GM19463 (cell line): ENCODE measurements around the gene SEMA4C.

Experiments used
- ATAC-seq: cut with Tn5 transposase; IDR thresholded peaks from one replicate; pipeline ENCODE4 v1.9.1; 2021; ENCODE audit warnings: mild to moderate bottlenecking, moderate library complexity; ENCODE audit not compliant: unreplicated experiment

SEMA4C gene

GRCh38 chr2:96846825-96847224 is 23.1 kb downstream of the SEMA4C start:
- no peak for ATAC-seq

DNA sequence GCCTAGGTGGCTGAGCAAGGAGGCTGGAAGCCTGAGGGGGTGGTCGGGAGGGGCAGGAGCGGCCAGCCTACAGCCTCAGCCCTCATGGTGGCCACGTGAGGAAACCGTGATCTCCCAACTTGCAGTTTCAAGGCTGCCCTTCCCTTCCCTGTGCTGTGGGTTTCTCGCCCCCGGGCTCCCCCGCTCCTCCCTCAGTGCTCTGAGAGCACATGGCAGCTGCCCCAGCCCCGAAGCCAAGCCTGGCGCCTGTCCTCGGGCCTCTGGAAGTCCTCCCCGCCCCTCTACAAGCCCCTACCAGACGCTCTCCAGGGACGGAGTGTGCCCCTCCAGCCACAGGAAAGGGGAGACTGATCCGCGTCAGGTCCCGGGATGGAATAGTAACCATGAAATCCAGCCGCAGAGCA is 25.5 kb downstream of the SEMA4C start:
- ATAC-seq, result no peak

DNA sequence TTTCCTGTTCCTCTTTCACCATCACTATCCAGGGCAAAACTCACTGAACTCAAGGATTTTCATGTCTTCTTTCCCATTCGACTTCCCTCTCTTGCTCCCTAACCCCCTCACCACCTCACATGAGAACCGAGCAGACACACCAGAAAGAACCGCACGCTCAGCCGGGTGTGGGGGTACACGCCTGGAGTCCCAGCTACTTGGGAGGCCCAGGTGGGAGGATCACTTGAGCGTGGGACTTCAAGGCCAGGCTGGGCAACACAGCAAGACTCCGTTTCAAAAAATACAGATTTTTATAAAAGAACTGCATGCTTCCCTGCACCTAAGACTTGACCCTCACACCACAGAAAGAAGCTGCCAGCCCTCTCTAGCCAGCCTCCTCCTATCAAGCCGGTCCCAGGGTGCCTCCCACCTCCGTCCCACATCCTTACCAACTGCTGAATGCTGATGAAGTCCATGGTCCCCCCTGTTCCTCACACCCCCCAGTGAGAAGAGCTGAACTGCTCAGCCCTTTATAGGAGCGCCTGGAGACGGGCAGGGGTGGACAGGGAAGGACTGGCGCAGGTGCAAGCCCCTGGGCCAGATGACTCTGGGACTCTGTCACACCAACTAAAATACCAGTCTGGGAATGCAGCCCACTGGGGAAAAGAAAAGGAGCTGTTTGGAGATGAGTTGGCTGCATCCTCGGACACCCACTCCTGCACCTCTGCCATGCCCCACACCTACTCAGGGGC is 26.2 kb downstream of the SEMA4C start, which contains the start of gene ANKRD23:
TSS of gene ANKRD23 (minus strand) at position 484 of the 731 bp plus-strand sequence. CDS start at position 455, 29 bp downstream.
- ATAC-seq, result no peak

DNA sequence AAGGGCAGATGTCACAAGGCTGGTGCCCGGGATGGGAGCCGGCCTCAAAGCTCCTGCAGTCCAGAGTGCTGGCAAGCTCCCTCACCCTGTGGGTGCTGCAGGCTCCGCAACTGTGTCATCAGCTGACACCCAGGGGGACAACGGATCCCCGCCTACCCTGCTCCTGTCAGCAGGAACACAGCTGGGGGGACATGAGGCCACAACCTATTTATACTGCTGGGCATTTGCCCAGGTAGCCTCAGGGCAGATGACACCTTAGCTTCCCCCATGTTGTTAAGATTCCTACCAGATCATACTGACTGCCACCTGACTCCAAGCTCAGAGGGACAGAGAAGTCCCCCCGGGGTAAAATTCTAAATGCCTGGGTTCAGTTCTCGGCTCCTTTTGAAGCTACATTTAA is 27.3 kb downstream of the SEMA4C start:
- ATAC-seq, result no peak

DNA sequence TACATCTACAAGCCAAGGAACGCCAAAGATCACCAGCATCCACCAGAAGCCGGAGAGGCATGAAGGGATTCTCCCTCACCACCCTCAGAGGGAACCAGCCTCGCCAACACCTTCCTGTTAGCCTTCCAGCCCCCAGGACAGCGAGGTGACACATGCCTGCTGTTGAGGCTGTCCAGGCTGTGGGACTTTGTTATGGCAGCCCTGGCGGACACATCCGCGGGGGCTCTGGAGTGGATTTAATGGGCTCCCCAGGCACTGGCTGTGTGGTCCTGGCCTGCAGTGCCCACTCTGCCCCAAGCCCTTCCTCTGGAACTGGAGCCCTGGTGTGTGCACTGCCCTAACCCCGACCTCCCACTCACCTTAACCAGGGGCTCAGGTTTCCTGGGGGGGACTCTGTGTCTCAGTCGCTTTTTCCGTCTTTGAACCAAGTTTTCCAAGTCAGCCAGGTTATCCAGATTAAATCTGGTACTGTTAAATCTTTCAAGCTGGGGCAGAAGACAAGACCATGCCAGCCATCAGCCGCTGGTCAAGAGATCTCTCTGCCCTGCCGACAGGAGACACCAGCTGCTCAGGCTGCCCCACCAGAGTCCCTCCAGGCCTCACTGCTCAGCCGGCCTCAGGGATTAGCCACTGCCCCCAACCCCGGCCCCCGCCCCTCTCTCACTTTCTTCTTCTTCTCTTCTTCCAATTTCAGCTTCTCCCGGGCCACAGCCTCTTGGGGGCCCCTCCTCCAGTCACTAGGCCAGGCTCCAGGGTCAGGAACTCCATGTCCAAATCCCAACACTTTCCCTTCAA is 28.0 kb downstream of the SEMA4C start:
- no peak for ATAC-seq

DNA sequence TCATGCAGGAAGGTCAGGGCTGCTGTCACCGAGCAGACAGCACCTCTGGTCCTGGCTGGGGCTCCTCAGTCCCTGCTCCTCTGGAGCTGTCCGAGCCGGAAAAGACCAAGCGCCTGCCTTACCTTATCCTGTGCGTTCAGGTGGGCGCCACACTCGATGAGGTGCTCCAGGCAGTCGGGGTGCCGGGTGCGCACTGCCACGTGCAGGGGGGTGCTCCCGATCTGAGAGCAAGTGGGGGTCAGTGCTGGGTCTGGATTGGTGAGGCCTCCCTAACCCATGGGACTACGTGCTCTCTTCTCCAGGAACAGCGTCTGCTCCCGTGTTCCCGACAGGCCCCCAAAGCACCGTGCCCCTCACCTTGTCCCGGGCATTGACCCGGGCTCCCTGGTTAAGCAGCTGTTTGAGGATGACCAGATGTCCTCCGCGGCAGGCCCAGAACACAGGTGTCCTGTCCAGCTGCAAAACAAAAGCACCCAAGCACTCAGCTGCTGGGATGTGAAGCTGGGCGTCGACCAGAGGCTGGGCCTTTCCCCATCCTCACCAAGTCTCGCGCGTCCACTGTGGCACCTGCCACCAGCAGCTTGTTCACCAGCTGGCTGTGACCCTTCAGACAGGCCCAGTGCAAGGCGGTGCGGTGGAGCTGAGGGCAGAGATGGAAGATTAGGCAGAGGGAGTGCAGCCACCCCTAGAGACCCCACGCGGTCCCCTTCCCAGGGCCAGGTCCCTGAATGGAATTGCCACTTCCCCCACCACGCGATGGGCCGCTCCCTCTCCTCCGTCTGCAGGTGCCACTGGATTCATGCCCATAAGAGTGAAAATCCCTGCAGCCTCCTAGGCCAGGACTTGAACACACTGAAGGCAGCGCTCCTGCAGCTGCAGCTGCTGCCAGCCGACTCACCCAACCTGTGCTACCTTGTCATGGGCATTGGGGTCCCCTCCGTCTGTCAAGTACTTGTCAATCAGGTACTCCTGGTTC is 29.7 kb downstream of the SEMA4C start:
- ATAC-seq, result no peak

DNA sequence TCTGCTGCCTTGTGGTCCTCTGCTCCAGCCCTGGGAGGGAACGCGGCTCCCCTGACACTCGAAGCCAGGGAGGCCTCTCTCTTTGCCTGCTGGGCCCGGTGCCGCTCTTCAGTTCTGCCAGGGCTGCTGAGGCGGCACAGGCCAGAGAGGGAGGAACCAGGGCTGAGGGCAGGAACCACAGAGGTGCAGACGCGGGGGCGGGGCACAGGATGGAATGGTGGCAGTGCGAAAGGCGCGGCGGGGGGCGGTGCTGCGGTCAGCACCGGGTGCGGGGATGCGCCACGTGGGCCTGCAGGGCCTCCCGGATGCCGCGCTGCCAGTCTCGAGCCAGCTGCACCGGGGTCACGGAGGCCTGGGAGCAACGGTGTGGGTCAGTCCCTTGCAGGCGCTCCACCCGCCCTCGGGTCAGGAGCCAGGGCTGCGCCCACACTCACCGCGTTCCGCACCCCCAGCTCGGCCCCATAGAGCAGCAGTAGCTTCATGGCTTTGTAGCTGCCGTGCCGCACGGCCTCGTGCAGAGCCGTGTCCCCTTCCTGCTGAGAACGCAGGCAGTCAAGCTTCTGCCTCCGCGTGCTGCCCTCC is 30.5 kb downstream of the SEMA4C start:
- peak; percentile 80 for ATAC-seq

GRCh38 chr2:96838345-96839292 is 31.3 kb downstream of the SEMA4C start:
- no peak for ATAC-seq

DNA sequence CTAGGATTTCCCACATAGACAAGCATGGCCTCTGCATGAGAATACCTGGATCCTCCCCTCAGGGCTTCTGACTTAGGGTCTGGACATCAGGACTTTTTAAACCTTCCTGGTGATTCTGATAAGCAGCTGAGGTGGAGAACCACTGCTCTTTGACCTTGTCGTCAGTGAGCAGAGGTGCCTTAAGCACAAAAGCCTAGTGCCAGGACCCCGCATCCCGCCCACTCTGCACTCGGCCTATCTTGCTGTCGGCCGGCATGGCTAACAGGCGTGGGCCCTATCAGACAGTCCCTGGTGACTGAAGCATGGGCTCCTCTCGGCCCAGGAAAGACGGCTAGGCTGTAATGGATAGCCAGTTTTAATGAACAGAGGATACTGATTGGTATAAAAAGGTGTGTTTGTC is 32.3 kb downstream of the SEMA4C start:
- ATAC-seq, result no peak

GRCh38 chr2:96835830-96836229 is 34.0 kb downstream of the SEMA4C start:
- ATAC-seq, result no peak

- no peak for ATAC-seq
Measured at GRCh38 chr2:96832754-96833507, 36.9 kb downstream of the SEMA4C start.

DNA sequence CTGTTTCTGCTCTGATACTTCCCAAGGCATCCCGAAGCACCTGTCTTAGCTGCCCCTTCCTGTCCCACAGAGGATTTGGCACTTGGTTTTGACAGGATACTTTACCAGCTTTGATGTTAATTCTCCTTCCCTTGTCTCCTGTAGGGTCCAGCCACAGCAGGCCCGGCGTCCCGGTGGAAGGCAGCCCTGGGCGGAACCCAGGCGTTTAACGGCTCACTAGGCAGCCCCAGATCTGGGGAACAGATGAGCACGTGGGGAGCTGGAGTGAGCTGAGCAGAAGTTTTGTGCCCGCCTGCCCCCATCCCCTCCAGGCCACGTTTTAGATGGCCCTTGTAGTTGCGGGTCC is 37.5 kb downstream of the SEMA4C start:
- no peak for ATAC-seq

- ATAC-seq, result no peak
Measured at GRCh38 chr2:96831679-96832078, 38.2 kb downstream of the SEMA4C start.

DNA sequence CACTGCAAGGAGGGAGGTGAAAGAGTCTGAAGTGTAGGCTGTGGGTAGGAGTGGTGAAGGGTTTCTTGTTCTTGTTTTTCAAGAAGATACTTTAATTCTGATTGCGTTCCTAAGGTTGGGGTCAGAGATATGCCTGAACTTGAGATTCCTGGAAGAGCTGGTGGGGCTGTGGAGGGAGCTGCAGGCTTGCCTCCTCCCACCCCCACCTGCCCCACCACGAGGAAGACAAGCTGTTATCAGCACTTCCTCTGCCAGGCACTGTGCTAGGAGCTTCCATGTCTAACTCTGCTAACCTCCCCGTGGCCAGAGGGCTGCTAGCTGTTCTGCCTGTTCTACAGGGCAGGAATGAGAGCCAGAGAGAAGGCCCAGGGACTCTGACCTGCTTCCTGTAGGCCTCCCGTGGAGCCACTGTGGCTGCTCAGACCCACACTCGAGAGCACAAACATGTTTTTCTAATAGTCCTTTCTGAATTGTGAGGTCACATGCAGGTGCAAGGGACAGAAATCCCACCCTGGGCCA is 39.8 kb downstream of the SEMA4C start:
- ATAC-seq, result no peak

GRCh38 chr2:96828874-96829273 is 41.0 kb downstream of the SEMA4C start:
- ATAC-seq, result no peak

- ATAC-seq, result no peak
Measured at GRCh38 chr2:96828436-96828835, 41.4 kb downstream of the SEMA4C start.

- ATAC-seq, result no peak
Measured at GRCh38 chr2:96826546-96827278, 43.2 kb downstream of the SEMA4C start.

DNA sequence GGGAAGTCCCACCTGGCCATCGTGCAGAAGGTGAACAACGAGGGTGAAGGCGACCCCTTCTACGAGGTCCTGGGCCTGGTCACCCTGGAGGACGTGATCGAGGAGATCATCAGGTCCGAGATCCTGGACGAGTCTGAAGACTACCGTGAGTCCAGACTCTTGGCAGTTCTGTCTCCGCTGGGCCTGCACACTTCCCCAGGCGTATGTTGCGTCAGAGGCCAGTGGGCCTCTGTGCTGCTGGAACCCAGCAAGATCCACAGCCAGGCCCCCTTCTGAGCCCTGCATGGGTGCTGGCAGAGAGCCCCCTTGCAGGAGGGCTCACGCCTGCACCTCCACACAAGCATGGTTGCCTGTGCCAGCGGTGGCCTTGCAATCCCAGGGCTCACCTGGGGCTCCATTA is 44.8 kb downstream of the SEMA4C start:
- ATAC-seq, result no peak
